HG03139 (cell line): Measurements from ENCODE around the gene CALY.
A peak's percentile ranks its signal among the peaks of the same experiment; 100 is the strongest.

ENCODE experiments used
- ATAC-seq: cut with Tn5 transposase; IDR thresholded peaks from one replicate; pipeline ENCODE4 v1.9.1; 2021; ENCODE audit not compliant: unreplicated experiment

Gene CALY

DNA sequence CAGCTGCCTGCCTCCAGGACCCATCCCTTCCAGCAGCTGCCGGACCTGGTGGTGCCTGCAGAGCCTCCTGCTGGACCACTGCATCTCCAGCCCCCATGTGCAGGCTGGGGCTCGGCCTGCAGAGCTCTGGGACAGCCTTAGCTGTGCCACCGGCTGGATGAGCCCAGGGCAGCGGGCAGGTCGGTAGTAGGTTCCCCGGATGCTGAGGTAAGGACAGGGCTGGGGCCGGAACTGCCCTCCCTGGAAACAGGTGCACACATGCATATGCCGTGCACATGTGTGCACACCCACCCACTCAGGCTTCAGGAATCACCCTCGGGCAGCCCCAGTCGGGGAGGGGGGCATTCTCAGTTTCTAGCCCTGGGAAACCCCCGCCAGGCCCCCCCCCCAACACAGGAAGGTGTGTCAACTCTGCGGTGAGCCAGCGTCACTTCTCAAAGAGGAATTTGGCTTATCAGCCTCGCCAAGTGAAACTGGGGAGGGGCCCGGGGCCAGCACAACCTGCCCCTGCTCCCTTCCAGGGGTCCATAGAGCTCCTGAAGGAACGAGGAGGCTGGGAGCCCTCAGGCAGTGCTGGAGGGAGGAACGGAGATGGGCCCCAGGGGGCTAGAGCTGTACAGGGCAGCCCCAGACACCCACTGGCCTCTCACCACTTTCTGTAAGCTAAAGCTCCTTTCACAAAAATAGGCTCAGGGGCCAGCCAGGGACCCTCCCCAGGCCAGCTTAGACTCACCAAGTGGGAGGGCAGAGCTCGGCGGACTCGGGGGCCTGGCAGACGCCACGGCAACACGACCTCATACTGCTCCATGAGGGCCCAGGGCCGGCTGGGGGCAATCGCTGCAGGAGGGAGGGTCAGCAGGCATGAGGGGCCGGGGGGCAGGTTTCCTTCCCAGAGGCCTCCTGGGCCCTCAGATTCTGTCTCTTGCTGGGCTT lies 61.7 kb downstream of the CALY start:
- peak; percentile 38 for ATAC-seq
